NCI-H526 treated with DMSO at 0.1 percent for 48 hours (cell line): ENCODE measurements around the gene KLHL29.

Source experiments
- DNase-seq: peaks from one replicate; lab custom pipeline; 2025; lab: John Stamatoyannopoulos, UW

KLHL29 gene

DNA sequence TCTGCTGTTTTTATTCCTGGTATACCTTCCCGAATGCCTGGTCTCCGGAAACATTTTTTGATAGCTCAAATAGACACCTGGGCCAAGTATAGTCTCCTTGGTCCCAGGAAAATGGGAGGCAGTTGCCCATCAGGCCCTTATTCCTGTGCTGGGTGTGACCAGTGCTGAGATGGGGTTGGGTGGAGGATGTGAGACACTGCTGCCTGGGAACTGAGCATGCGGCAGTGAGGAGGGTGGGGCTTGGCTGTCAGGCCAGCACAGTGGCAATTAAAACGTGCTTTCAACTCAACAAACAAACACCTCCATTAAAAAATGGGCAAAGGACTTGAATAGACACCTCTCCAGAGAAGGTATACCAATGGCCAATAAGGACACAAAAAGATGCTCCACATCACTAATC lies 12.5 kb downstream of the KLHL29 start:
- no peak for DNase-seq

DNA sequence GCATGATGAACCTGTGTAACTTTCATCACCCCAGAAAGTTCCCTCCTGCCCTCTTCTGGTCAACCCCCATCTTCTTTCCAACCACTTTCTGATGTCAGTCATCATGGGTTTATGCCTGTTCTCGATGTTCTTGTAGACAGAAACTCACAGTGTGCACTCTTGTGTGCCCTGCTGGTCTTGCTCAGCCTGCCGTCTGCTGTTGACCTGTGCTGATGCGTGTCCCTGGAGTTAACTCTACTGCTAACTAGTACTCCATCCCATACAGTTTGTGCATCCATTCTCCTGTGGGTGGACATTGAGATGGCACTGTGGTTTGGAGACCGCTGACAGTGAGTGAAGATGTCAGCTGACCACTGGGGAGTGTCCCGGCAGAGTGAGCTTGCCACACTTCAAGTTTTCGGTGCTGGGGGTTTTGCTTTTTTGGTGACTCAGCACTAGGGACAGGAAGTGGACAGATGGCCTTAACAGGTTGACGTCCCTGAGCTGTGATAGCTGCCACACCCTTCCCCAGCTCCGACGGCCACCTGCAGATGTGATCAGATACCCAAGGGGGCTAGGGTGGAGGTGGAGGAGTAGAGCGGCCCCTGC lies 14.8 kb downstream of the KLHL29 start:
- no peak for DNase-seq

GRCh38 chr2:23400703-23401102 lies 15.7 kb downstream of the KLHL29 start:
- no peak for DNase-seq

GRCh38 chr2:23401427-23402204 lies 16.6 kb downstream of the KLHL29 start:
- no peak for DNase-seq

- no peak for DNase-seq
These were observed 17.3 kb downstream of the KLHL29 start for GRCh38 chr2:23402205-23402740.

DNA sequence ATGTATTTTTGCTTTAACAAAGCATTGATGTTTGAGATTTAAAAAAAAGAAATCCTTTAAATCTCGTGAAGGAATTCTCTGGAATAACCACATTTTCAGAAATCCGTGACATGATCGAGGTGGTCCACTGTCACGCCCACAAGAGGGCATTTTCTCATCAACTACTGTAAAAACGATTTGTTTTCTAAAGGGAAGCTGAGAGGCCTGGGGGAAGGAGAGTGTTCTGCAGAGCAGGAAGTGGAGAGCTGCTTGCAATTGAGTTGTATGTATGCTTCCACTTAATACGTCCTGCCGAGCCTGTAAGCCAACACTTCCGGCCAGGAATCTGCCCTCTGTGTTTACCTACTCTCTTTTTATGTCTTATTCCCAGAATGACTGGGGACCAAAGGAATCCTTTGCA lies 19.4 kb downstream of the KLHL29 start:
- peak; percentile 19 for DNase-seq

- DNase-seq: no peak
These were observed 24.3 kb downstream of the KLHL29 start for GRCh38 chr2:23409248-23409647.

DNA sequence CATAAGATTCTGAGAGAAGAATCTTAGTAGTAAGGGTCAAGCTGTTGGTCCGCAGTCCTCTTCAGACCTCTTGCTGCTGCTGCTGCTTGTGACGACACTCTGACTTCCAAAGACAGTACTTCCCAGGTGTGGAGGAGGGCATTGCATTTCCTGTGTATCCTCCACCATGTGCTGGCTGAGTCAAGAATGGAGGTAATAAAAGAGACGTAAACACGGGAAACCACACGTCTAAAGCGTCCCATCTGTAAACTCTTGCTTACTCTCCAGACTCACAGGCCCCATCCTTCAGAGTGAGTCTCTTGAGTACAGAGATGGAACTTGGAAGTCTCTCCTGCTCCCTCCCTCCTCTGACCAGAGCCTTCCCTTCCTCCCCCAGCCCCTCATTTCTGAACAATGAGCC lies 25.6 kb downstream of the KLHL29 start:
- DNase-seq: no peak

DNA sequence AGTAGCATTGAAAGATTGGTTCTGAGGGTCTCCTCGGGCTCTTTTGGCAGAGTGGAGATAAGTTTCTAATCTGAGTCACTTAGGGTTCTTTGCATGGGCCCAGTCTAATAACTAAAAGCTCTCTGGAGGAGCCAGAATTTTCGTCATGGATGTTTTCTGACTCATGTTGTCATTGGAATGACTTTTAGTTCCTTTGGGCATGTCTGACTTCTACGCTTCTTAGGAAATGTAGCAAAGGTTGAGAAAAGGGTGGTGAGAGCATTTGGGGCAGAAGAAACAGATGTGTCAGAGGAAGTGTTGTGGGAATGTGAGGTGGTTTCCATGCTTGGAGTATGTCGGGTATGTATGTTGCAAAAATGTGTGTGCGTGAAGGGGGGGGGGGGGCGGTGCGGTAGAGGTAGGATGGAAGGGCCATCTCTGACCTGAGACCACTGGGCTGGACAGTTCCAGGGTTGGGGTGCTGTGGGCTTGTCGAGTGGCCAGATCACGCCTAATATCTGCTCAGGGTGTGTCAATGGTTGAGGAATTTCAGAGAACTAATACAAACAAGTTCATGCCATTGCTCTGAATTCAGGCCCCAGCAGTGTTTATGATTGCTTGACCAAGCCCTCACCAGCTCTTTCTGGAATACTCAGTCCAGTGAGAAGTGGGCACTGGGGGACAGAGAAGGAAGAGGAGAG lies 26.9 kb downstream of the KLHL29 start:
- DNase-seq: no peak

DNA sequence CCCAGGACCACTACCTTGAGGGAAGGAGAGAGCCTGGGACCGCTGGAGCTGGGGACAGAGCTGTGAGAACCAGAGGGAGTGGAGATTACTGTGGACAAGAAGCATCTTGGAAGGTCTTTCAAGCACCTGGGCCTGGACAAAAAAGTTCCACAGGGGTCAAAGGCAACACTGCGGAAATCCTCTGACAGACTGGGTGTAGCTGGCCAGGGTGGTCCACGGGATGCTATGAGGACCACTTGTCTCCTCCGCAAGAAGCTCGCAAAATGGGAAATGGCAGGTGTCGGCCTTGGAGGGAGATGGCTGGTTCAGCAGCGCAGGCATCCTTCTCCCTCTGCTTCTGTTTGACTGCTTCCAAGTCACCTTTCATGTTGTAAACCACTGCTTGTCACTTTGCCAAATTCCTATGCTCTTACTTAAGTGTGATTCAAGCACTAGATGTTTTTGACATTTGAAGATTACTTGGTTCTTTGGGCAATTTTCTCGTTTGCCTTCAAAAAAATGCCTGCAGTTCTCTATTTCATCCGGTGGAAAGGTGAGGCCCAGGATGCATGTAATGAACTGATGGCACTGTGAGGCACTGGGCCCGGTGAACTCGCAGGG lies 27.7 kb downstream of the KLHL29 start:
- DNase-seq: no peak

DNA sequence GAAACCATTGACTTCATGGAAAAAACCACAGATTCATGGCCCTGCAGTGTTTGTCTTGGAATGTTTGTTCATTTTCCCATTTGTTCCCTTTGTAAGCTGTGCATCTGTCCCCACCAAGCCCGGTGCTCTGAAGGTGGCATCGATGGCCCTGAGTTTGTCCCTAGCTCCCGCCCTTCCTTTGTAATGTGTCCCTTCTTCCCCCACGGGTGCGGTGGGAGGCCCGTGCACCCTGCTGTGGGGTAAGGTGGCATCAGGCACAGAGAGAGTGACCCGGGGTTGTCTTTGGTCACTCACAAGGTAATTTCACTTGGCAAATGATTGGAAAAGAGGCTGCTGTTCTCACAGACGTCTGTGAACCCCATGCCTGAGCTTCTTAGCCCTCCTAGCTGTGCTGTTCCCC lies 28.7 kb downstream of the KLHL29 start:
- DNase-seq: no peak

- no peak for DNase-seq
These were observed 29.1 kb downstream of the KLHL29 start for GRCh38 chr2:23414106-23414505.

GRCh38 chr2:23414871-23415270 lies 29.9 kb downstream of the KLHL29 start:
- DNase-seq: no peak

GRCh38 chr2:23417310-23417709 lies 32.3 kb downstream of the KLHL29 start:
- no peak for DNase-seq

DNA sequence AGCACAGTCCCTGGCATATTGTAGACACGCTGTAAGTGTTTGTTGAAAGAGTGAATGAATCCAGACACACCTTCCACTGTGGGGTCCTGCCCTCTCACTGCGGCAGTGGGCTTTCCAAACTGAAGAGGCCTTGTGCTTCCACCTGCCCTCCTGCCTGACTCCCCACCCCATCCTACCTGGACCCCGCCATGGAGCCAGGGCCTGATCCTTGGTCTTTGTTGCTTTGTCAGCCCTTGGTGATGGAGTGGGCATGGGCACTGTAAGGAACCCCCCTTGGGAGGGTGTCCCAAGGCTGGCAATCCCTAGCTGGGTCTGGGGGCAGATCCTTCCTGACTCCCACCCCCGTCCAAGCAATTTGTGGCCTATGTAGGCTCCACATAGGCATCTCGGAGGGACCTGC lies 33.1 kb downstream of the KLHL29 start:
- DNase-seq: no peak

GRCh38 chr2:23418461-23418911 lies 33.5 kb downstream of the KLHL29 start:
- DNase-seq: no peak

- DNase-seq: no peak
These were observed 34.5 kb downstream of the KLHL29 start for GRCh38 chr2:23419171-23420090.

GRCh38 chr2:23420091-23420839 lies 35.3 kb downstream of the KLHL29 start:
- no peak for DNase-seq

DNA sequence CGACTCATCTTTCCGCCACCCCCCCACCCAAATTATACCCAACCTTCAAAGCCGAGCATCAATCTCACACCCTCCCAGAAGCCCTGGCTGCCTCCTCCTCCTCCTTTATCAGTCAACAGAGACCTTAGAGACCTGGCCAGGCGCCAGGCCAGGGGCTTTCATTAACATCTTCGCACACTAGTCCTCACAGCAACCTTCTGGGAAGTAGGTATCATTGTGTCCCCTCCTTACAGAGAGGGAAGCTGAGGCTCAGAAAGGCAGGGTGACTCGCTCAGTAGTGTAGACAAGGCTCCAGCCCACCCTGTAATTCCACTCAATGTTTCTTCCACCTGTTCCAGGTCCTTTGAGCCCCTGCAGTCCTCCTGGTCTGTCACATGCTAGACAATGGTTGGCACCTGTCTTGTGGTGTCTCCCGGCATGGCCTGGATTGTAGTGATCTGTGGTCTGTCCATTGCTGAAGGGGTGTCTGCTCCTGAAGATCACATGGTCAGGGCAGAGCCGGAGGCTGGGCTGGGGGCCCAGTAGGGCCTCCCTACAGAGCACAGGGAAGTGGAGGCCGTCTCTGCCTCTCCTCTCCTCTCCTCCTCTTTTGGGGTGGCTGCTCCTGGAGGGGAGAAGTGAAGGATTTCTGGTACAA lies 36.0 kb downstream of the KLHL29 start:
- no peak for DNase-seq
